Thyroid gland (tissue), 4 donors: ENCODE data around the gene ST3GAL2.

ENCODE experiments used
- POLR2A ChIP-seq, 2 donors: fragments of 450-650 bp; IDR thresholded peaks; one replicate each; pipeline ENCODE4 v1.6.1; 2017; ENCODE audit warnings: antibody characterized with exemption in 2 of 2, mild to moderate bottlenecking in 2 of 2, moderate library complexity in 1 of 2
- TF ChIP-seq, protein P1 (sequence below), 6 experiments: fragments of 200-600 bp in 3 of 6; fragments of 450-650 bp in 3 of 6; sonication (generic) in 3 of 6; IDR thresholded peaks; one replicate each; pipeline ENCODE4 v1.5.1; 2016 to 2019; ENCODE audit warnings: antibody characterized with exemption in 6 of 6, mild to moderate bottlenecking in 2 of 6, inconsistent platforms in 1 of 6, moderate library complexity in 1 of 6

GRCh38 chr16:70437017-70437581 lies 1.8 kb downstream of the ST3GAL2 start:
- TF ChIP-seq, protein P1, sequence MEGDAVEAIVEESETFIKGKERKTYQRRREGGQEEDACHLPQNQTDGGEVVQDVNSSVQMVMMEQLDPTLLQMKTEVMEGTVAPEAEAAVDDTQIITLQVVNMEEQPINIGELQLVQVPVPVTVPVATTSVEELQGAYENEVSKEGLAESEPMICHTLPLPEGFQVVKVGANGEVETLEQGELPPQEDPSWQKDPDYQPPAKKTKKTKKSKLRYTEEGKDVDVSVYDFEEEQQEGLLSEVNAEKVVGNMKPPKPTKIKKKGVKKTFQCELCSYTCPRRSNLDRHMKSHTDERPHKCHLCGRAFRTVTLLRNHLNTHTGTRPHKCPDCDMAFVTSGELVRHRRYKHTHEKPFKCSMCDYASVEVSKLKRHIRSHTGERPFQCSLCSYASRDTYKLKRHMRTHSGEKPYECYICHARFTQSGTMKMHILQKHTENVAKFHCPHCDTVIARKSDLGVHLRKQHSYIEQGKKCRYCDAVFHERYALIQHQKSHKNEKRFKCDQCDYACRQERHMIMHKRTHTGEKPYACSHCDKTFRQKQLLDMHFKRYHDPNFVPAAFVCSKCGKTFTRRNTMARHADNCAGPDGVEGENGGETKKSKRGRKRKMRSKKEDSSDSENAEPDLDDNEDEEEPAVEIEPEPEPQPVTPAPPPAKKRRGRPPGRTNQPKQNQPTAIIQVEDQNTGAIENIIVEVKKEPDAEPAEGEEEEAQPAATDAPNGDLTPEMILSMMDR (IDR thresholded peaks at IDR 0.05): no peak
- no peak for TF ChIP-seq POLR2A (IDR thresholded peaks at IDR 0.05)
